OCI-LY3 (cell line): ENCODE results near the gene STAT5A.
"Not testable (repeated sequence)": the region's sequence is repeated elsewhere in the genome, so short reads cannot be mapped to it uniquely, and the experiment has no call there.

Experiments
- H2AFZ ChIP-seq: fragments of 200-600, 300-600 bp; shearing (Covaris generic); 2 replicates; pipeline ENCODE4 v1.6.0; 2014; ENCODE audit warnings: antibody characterized with exemption, low read depth, low read length
- H3K27ac ChIP-seq: fragments of 200-600, 300-600 bp; sonication (generic); 2 replicates; pipeline ENCODE4 v1.5.1; 2014; ENCODE audit warnings: mild to moderate bottlenecking, low read length, moderate library complexity, mixed read lengths
- H3K27me3 ChIP-seq: fragments of 200-600, 300-600 bp; sonication (generic); 2 replicates; pipeline ENCODE4 v1.6.1; 2014; ENCODE audit warnings: low read depth, low read length, mixed read lengths
- H3K36me3 ChIP-seq: fragments of 200-600, 300-600 bp; sonication (generic); replicated peaks from 2 replicates; pipeline ENCODE3; 2014; ENCODE audit warnings: low read depth, low read length, mixed read lengths
- H3K4me1 ChIP-seq: fragments of 300-600, 200-600 bp; sonication (generic); 2 replicates; pipeline ENCODE4 v1.6.1; 2014; ENCODE audit warnings: low read length, mixed read lengths
- H3K4me2 ChIP-seq: fragments of 200-600, 300-600 bp; sonication (generic); 2 replicates; pipeline ENCODE4 v1.6.1; 2014; ENCODE audit warnings: low read length, mixed read lengths
- H3K4me3 ChIP-seq: fragments of 300-600, 200-600 bp; sonication (generic); 2 replicates; pipeline ENCODE4 v1.5.1; 2014; ENCODE audit warnings: antibody characterized with exemption, mild to moderate bottlenecking, low read length, moderate library complexity
- H3K79me2 ChIP-seq: fragments of 300-600, 200-600 bp; shearing (Covaris generic); 2 replicates; pipeline ENCODE4 v1.6.1; 2014; ENCODE audit warnings: mild to moderate bottlenecking, low read length, mixed read lengths
- H3K9ac ChIP-seq: fragments of 300-600, 200-600 bp; shearing (Covaris generic); 2 replicates; pipeline ENCODE4 v1.6.0; 2014; ENCODE audit warnings: mild to moderate bottlenecking, low read length, moderate library complexity
- H3K9me3 ChIP-seq: fragments of 200-600, 300-600 bp; shearing (Covaris generic); 2 replicates; pipeline ENCODE4 v1.6.1; 2014; ENCODE audit warnings: low read length, mixed read lengths; ENCODE audit not compliant: insufficient read depth
- H4K20me1 ChIP-seq: fragments of 200-600, 300-600 bp; sonication (generic); 2 replicates; pipeline ENCODE4 v1.6.1; 2016; ENCODE audit warnings: low read length, mixed read lengths; ENCODE audit not compliant: insufficient read depth
- EZH2phosphoT487 ChIP-seq: fragments of 200-600 bp; shearing (Covaris generic); IDR thresholded peaks from 2 replicates; pipeline ENCODE4 v1.6.1; 2018; ENCODE audit warnings: antibody characterized with exemption, mixed run types, low read depth
- TF ChIP-seq, protein P1 (sequence below): fragments of 200-600, 300-600 bp; sonication (generic); IDR thresholded peaks from 2 replicates; pipeline ENCODE4 v1.5.1; 2014; ENCODE audit warnings: antibody characterized with exemption, low read length, low read depth

STAT5A gene

DNA sequence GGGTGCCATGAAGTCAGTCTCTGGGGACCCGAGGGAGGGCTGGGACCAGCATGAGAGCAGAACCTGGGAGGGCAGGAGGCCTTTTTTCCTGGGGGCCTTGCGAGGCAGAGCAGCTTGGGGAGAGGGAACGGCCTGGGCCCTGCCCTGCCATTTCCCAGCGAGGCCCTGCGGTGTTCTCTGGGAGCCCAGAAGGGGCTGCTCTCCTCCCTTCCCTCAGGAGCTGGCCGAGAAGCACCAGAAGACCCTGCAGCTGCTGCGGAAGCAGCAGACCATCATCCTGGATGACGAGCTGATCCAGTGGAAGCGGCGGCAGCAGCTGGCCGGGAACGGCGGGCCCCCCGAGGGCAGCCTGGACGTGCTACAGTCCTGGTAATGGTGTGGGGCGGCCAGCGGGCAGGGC, 11.6 kb downstream of the STAT5A start:
- H4K20me1 ChIP-seq, H3K9me3 ChIP-seq, H3K9ac ChIP-seq, H3K4me2 ChIP-seq, H3K4me1 ChIP-seq, H3K79me2 ChIP-seq, H3K4me3 ChIP-seq, H2AFZ ChIP-seq, H3K27ac ChIP-seq, H3K27me3 ChIP-seq: not testable (repeated sequence)
- peaks cover 39% of the 10 kb centered on the region for H3K36me3 ChIP-seq

DNA sequence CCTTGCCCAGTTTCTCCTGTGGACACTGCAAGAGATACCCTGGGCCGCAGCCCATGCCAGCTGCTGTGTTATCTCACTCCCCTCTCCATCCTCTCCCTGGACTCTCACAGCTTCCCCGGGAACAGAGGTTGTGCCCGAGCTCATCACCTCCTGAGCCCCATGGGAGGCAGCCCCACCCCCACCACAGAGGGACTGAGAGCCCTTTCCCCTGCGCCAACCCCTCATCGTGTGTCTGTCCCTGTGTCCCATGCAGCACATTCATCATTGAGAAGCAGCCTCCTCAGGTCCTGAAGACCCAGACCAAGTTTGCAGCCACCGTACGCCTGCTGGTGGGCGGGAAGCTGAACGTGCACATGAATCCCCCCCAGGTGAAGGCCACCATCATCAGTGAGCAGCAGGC, 12.7 kb downstream of the STAT5A start:
- no peaks in the 10 kb centered on the region for H3K27me3 ChIP-seq
- no peak for TF ChIP-seq EZH2phosphoT487
- TF ChIP-seq, protein P1, sequence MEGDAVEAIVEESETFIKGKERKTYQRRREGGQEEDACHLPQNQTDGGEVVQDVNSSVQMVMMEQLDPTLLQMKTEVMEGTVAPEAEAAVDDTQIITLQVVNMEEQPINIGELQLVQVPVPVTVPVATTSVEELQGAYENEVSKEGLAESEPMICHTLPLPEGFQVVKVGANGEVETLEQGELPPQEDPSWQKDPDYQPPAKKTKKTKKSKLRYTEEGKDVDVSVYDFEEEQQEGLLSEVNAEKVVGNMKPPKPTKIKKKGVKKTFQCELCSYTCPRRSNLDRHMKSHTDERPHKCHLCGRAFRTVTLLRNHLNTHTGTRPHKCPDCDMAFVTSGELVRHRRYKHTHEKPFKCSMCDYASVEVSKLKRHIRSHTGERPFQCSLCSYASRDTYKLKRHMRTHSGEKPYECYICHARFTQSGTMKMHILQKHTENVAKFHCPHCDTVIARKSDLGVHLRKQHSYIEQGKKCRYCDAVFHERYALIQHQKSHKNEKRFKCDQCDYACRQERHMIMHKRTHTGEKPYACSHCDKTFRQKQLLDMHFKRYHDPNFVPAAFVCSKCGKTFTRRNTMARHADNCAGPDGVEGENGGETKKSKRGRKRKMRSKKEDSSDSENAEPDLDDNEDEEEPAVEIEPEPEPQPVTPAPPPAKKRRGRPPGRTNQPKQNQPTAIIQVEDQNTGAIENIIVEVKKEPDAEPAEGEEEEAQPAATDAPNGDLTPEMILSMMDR: no peak
- no peak overlapping the region for H3K4me3 ChIP-seq
- H3K79me2 ChIP-seq: no peaks in the 10 kb centered on the region
- H3K36me3 ChIP-seq: peaks cover 33% of the 10 kb centered on the region
- H3K4me2 ChIP-seq: no peak overlapping the region
- H4K20me1 ChIP-seq: peaks cover 2% of the 10 kb centered on the region; the same call in 1 of the 2 replicates
- H3K9ac ChIP-seq: no peak overlapping the region
- H3K27ac ChIP-seq: no peak overlapping the region
- H2AFZ ChIP-seq: no peak overlapping the region
- no peaks in the 10 kb centered on the region for H3K9me3 ChIP-seq
- H3K4me1 ChIP-seq: no peaks in the 10 kb centered on the region

DNA sequence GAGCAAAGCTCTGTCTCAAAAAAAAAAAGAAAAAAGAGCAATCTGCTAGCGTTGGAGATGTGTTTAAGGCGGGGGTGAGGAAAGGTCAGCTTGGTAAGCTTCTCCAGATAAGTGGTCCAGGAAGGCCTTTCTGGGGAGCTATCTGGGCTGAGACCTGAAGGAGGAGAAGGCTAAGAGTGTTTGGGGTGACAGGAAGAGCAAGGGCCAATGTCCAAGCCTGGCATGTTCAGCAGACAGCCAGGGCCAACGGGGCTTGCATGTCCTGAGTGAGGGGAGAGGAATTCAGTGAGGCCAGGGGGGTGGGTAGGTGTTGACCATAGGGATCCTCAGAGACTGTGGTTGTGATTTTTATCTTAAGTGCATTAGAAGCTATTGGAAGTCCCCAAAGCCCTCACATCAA, 15.4 kb downstream of the STAT5A start:
- H4K20me1 ChIP-seq: no peaks in the 10 kb centered on the region
- peaks cover 3% of the 10 kb centered on the region; the same call in 1 of the 2 replicates for H3K4me1 ChIP-seq
- H3K36me3 ChIP-seq: peaks cover 44% of the 10 kb centered on the region
- no peak overlapping the region for H3K4me2 ChIP-seq
- no peak overlapping the region for H3K4me3 ChIP-seq
- TF ChIP-seq, protein P1: no peak
- TF ChIP-seq EZH2phosphoT487: no peak
- no peaks in the 10 kb centered on the region for H3K27me3 ChIP-seq
- no peaks in the 10 kb centered on the region for H3K79me2 ChIP-seq
- no peak overlapping the region for H3K9ac ChIP-seq
- no peaks in the 10 kb centered on the region for H3K9me3 ChIP-seq
- H2AFZ ChIP-seq: no peak overlapping the region
- no peak overlapping the region for H3K27ac ChIP-seq

DNA sequence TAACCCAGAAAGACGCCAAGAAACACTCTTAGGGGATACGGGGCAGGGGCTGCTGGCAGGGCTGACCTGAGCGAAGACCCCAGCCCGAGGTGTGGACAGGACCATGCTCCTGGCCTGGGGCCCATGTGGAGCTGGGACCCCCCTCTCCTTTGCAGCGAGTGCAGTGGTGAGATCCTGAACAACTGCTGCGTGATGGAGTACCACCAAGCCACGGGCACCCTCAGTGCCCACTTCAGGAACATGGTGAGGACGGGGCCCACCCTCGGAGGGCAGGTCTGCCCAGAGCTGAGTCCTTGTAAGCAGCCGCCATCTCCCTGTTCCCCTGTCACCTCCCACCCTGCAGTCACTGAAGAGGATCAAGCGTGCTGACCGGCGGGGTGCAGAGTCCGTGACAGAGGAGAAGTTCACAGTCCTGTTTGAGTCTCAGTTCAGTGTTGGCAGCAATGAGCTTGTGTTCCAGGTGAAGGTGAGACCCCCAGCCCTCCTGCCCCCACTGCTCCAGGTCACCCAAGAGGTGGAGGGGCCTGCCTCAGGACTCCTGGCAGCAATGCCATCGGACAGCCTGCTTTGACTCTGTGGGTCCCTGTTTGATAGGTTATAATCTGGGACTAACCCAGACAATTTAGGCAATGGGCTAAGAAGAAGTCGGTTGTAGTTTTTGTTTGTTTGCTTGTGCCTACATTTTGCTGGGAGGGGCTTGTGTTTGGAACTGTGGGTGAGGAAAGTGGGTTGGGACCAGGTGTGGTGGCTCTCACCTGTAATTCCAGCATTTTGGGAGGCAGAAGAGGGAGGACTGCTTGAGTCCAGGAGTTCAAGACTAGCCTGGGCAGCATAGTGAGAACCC, 16.1 kb downstream of the STAT5A start:
- Histone ChIP-seq H3K4me2 (no peak overlapping the region), H3K79me2 (no peaks in the 10 kb centered on the region), H3K36me3 (peaks cover 48% of the 10 kb centered on the region), H3K27ac (no peak overlapping the region), H2AFZ (no peak overlapping the region), H3K4me1 (peaks cover 5% of the 10 kb centered on the region; the same call in 1 of the 2 replicates), H3K9me3 (no peaks in the 10 kb centered on the region), H3K27me3 (no peaks in the 10 kb centered on the region), H4K20me1 (no peaks in the 10 kb centered on the region), H3K4me3 (no peak overlapping the region), H3K9ac (no peak overlapping the region)
- TF ChIP-seq EZH2phosphoT487: no peak
- TF ChIP-seq, protein P1: no peak

DNA sequence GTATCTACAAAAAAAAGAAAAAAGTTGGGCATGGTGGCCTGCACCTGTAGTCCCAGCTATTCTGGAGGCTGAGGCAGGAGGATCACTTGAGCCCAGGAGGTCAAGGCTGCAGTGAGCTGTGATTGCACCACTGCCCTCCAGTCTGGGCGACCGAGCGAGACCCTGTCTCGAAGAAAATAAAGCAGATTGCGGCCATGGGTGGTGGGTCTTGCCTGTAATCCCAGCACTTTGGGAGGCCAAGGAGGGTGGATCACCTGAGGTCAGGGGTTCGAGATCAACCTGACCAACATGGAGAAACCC, 16.7 kb downstream of the STAT5A start:
- not testable (repeated sequence) for H3K4me2 ChIP-seq, H3K79me2 ChIP-seq, H3K27me3 ChIP-seq, H4K20me1 ChIP-seq, H3K4me3 ChIP-seq, H3K27ac ChIP-seq, H3K9ac ChIP-seq, H3K9me3 ChIP-seq, H2AFZ ChIP-seq
- peaks cover 54% of the 10 kb centered on the region for H3K36me3 ChIP-seq
- H3K4me1 ChIP-seq: peaks cover 11% of the 10 kb centered on the region
